OCI-LY3 (cell line): Measurements from ENCODE around the gene CNDP2.
A peak's percentile ranks its signal among the peaks of the same experiment; 100 is the strongest.

ENCODE experiments used
- H2AFZ ChIP-seq: fragments of 200-600, 300-600 bp; shearing (Covaris generic); 2 replicates; pipeline ENCODE4 v1.6.0; 2014; ENCODE audit warnings: antibody characterized with exemption, low read depth, low read length
- H3K27ac ChIP-seq: fragments of 200-600, 300-600 bp; sonication (generic); 2 replicates; pipeline ENCODE4 v1.5.1; 2014; ENCODE audit warnings: mild to moderate bottlenecking, low read length, moderate library complexity, mixed read lengths
- H3K27me3 ChIP-seq: fragments of 200-600, 300-600 bp; sonication (generic); 2 replicates; pipeline ENCODE4 v1.6.1; 2014; ENCODE audit warnings: low read depth, low read length, mixed read lengths
- H3K36me3 ChIP-seq: fragments of 200-600, 300-600 bp; sonication (generic); replicated peaks from 2 replicates; pipeline ENCODE3; 2014; ENCODE audit warnings: low read depth, low read length, mixed read lengths
- H3K4me1 ChIP-seq: fragments of 300-600, 200-600 bp; sonication (generic); 2 replicates; pipeline ENCODE4 v1.6.1; 2014; ENCODE audit warnings: low read length, mixed read lengths
- H3K4me2 ChIP-seq: fragments of 200-600, 300-600 bp; sonication (generic); 2 replicates; pipeline ENCODE4 v1.6.1; 2014; ENCODE audit warnings: low read length, mixed read lengths
- H3K4me3 ChIP-seq: fragments of 300-600, 200-600 bp; sonication (generic); 2 replicates; pipeline ENCODE4 v1.5.1; 2014; ENCODE audit warnings: antibody characterized with exemption, mild to moderate bottlenecking, low read length, moderate library complexity
- H3K79me2 ChIP-seq: fragments of 300-600, 200-600 bp; shearing (Covaris generic); 2 replicates; pipeline ENCODE4 v1.6.1; 2014; ENCODE audit warnings: mild to moderate bottlenecking, low read length, mixed read lengths
- H3K9ac ChIP-seq: fragments of 300-600, 200-600 bp; shearing (Covaris generic); 2 replicates; pipeline ENCODE4 v1.6.0; 2014; ENCODE audit warnings: mild to moderate bottlenecking, low read length, moderate library complexity
- H3K9me3 ChIP-seq: fragments of 200-600, 300-600 bp; shearing (Covaris generic); 2 replicates; pipeline ENCODE4 v1.6.1; 2014; ENCODE audit warnings: low read length, mixed read lengths; ENCODE audit not compliant: insufficient read depth
- H4K20me1 ChIP-seq: fragments of 200-600, 300-600 bp; sonication (generic); 2 replicates; pipeline ENCODE4 v1.6.1; 2016; ENCODE audit warnings: low read length, mixed read lengths; ENCODE audit not compliant: insufficient read depth
- CTCF ChIP-seq: fragments of 200-600, 300-600 bp; sonication (generic); IDR thresholded peaks from 2 replicates; pipeline ENCODE4 v1.5.1; 2014; ENCODE audit warnings: antibody characterized with exemption, low read length, low read depth
- EZH2phosphoT487 ChIP-seq: fragments of 200-600 bp; shearing (Covaris generic); IDR thresholded peaks from 2 replicates; pipeline ENCODE4 v1.6.1; 2018; ENCODE audit warnings: antibody characterized with exemption, mixed run types, low read depth

Gene CNDP2

DNA sequence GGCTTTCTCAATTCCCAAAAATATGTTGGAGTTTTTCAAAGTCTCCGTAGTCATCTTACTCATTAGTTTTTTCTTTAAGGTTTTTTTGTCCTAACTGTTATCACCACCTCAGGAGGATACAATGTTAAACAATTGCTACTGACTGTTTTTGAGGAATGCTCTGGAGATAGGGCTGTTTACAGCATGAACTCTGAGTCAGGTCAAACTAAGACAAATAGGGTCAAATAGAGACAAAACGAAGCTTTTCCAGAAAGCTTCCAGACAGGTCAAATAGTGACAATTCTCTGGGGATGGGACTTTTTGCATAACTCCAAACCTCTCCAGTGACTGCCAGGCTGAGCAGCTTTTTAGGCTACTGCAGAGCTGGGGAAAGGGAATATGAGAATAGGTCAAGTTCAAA lies 23.9 kb upstream of the CNDP2 start:
- peaks cover 10% of the 10 kb centered on the region; the same call in 1 of the 2 replicates for H3K9me3 ChIP-seq
- no peak overlapping the region for H2AFZ ChIP-seq
- no peak overlapping the region for H3K9ac ChIP-seq
- H3K27ac ChIP-seq, result no peak overlapping the region
- TF ChIP-seq CTCF (no peak), EZH2phosphoT487 (no peak)
- peaks cover 49% of the 10 kb centered on the region for H3K27me3 ChIP-seq
- H4K20me1 ChIP-seq, result no peaks in the 10 kb centered on the region
- no peak overlapping the region for H3K4me2 ChIP-seq
- H3K4me3 ChIP-seq, result no peak overlapping the region
- H3K4me1 ChIP-seq, result no peaks in the 10 kb centered on the region
- H3K36me3 ChIP-seq, result no peaks in the 10 kb centered on the region
- H3K79me2 ChIP-seq, result no peaks in the 10 kb centered on the region

DNA sequence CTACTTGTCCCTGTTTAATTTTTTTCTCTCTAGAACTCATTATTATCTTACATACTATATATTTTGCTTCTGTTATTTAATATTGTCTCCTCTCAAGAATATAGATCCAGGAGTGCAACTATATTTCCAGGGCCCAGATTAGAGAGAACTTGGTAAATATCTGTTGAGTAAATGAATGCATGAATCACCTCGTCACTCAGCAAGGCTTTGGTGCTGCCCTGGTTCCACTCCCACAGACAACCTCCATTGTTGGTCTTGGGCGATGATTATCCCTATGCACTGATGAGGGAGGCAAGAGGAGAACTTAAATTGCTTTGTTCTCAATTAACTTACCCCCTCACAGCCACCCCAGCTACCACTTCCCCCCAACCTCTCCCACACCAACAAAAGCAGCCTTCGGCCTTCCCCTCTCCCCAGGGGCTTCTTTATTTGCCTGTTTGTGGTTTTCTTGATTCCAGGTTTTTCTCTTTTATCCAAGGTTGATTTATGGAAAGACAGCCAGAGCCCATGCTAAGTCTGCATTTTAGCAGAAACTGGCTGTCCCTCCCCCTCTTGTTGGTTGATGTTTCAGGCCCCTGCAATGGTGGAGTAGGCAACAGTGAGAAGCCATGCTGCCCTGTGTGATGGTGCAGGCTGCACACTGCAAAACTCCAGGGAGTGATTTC lies 22.1 kb upstream of the CNDP2 start:
- H3K4me1 ChIP-seq, result no peaks in the 10 kb centered on the region
- H3K9ac ChIP-seq, result no peak overlapping the region
- H3K36me3 ChIP-seq, result no peaks in the 10 kb centered on the region
- no peaks in the 10 kb centered on the region for H4K20me1 ChIP-seq
- TF ChIP-seq CTCF (no peak), EZH2phosphoT487 (no peak)
- no peak overlapping the region for H3K4me2 ChIP-seq
- H3K9me3 ChIP-seq, result peaks cover 10% of the 10 kb centered on the region; the same call in 1 of the 2 replicates
- H3K27ac ChIP-seq, result no peak overlapping the region
- H3K79me2 ChIP-seq, result no peaks in the 10 kb centered on the region
- no peak overlapping the region for H3K4me3 ChIP-seq
- H2AFZ ChIP-seq, result no peak overlapping the region
- H3K27me3 ChIP-seq, result peaks cover 39% of the 10 kb centered on the region

GRCh38 chr18:74476140-74476539 lies 20.0 kb upstream of the CNDP2 start:
- Histone ChIP-seq H3K9me3 (no peaks in the 10 kb centered on the region), H3K9ac (no peak overlapping the region), H2AFZ (no peak overlapping the region), H3K4me1 (no peaks in the 10 kb centered on the region), H3K27me3 (peaks cover 27% of the 10 kb centered on the region), H3K36me3 (no peaks in the 10 kb centered on the region), H4K20me1 (no peaks in the 10 kb centered on the region), H3K79me2 (no peaks in the 10 kb centered on the region), H3K4me3 (no peak overlapping the region), H3K4me2 (no peak overlapping the region), H3K27ac (no peak overlapping the region)
- peak; percentile 52 for TF ChIP-seq CTCF
- TF ChIP-seq EZH2phosphoT487, result no peak

- TF ChIP-seq EZH2phosphoT487 (no peak), CTCF (no peak)
- Histone ChIP-seq H3K4me2 (no peak overlapping the region), H3K27ac (no peak overlapping the region), H3K9me3 (no peaks in the 10 kb centered on the region), H3K27me3 (peaks cover 16% of the 10 kb centered on the region), H3K36me3 (no peaks in the 10 kb centered on the region), H3K79me2 (no peaks in the 10 kb centered on the region), H3K4me1 (no peaks in the 10 kb centered on the region), H3K9ac (no peak overlapping the region), H4K20me1 (no peaks in the 10 kb centered on the region), H3K4me3 (no peak overlapping the region), H2AFZ (no peak overlapping the region)
These were observed 18.4 kb upstream of the CNDP2 start for GRCh38 chr18:74477771-74478170.
